Body of pancreas (tissue), 4 donors: ENCODE data around the gene DHX58.

Experiments
- POLR2A ChIP-seq, 3 donors: fragments of 450-650 bp; IDR thresholded peaks; one replicate each; pipeline ENCODE4 v1.6.1; 2016; ENCODE audit warnings: antibody characterized with exemption in 3 of 3, mild to moderate bottlenecking in 2 of 3
- TF ChIP-seq, protein P1 (sequence below), 7 experiments: fragments of 450-650 bp in 4 of 7; fragments of 200-600 bp in 3 of 7; sonication (generic) in 3 of 7; IDR thresholded peaks; one replicate each; pipeline ENCODE4 v1.5.1; 2016 to 2019; ENCODE audit warnings: antibody characterized with exemption in 7 of 7

DNA sequence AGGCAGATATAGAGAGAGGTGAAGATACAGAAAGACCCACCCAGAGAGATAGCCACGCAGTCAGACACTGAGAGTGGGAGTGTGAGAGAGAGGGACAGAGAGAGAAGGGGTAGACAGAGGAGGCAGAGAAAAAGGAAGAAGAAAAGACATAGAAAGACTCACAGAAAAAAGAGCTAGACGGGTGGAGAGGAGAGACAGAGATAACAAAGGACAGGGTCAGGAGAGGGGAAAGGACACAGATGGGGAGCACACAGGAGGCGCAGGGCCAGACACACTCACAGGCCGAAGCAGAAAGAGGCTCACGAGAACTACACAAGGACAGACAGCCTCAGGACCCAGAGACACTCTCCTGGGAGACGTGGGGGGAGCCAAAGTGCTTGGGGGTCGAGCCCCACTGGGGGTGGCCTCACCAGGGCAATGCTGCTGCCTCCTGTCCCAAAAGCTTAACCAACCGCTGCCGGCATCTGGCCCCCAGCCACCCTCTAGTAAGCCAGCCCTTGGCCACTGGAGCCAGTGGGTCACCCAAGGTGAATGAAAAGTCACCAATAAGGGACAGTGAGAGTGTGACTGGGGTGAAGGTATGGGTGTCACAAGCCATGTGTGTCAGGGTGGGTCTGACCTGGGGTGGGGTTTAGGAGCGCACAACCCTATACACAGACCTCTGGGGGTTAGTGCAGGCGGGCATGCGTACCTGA is 18.0 kb downstream of the DHX58 start:
- TF ChIP-seq, protein P1, sequence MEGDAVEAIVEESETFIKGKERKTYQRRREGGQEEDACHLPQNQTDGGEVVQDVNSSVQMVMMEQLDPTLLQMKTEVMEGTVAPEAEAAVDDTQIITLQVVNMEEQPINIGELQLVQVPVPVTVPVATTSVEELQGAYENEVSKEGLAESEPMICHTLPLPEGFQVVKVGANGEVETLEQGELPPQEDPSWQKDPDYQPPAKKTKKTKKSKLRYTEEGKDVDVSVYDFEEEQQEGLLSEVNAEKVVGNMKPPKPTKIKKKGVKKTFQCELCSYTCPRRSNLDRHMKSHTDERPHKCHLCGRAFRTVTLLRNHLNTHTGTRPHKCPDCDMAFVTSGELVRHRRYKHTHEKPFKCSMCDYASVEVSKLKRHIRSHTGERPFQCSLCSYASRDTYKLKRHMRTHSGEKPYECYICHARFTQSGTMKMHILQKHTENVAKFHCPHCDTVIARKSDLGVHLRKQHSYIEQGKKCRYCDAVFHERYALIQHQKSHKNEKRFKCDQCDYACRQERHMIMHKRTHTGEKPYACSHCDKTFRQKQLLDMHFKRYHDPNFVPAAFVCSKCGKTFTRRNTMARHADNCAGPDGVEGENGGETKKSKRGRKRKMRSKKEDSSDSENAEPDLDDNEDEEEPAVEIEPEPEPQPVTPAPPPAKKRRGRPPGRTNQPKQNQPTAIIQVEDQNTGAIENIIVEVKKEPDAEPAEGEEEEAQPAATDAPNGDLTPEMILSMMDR (IDR thresholded peaks at IDR 0.05), result no peak
- no peak for TF ChIP-seq POLR2A (IDR thresholded peaks at IDR 0.05)
